ENCODE data around the gene APIP.

DNA sequence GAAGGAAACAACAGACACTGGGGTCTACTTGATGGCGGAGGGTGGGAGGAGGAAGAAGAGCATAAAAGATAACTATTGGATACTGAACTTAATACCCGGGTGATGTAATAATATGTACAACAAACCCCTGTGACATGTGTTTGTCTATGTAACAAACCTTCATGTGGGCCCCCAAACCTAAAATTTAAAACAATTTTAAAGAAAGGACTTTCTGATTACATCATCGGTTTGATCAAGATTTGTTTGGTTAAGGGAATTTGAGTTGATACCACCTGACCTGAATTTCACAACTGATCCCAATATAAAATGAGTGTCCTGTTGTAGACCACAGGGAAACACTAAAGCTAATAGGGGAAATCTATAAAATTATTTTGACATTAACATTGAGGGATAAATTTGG lies 34.3 kb downstream of the APIP start:
- TF ChIP-seq, protein P1, sequence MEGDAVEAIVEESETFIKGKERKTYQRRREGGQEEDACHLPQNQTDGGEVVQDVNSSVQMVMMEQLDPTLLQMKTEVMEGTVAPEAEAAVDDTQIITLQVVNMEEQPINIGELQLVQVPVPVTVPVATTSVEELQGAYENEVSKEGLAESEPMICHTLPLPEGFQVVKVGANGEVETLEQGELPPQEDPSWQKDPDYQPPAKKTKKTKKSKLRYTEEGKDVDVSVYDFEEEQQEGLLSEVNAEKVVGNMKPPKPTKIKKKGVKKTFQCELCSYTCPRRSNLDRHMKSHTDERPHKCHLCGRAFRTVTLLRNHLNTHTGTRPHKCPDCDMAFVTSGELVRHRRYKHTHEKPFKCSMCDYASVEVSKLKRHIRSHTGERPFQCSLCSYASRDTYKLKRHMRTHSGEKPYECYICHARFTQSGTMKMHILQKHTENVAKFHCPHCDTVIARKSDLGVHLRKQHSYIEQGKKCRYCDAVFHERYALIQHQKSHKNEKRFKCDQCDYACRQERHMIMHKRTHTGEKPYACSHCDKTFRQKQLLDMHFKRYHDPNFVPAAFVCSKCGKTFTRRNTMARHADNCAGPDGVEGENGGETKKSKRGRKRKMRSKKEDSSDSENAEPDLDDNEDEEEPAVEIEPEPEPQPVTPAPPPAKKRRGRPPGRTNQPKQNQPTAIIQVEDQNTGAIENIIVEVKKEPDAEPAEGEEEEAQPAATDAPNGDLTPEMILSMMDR (IDR thresholded peaks at IDR 0.05), result no peak
- no peak for TF ChIP-seq POLR2A (IDR thresholded peaks at IDR 0.05)

Measured in lower leg skin (tissue), 3 donors.